Measurements from ENCODE around the gene MAGEA9.

MAGEA9 gene

DNA sequence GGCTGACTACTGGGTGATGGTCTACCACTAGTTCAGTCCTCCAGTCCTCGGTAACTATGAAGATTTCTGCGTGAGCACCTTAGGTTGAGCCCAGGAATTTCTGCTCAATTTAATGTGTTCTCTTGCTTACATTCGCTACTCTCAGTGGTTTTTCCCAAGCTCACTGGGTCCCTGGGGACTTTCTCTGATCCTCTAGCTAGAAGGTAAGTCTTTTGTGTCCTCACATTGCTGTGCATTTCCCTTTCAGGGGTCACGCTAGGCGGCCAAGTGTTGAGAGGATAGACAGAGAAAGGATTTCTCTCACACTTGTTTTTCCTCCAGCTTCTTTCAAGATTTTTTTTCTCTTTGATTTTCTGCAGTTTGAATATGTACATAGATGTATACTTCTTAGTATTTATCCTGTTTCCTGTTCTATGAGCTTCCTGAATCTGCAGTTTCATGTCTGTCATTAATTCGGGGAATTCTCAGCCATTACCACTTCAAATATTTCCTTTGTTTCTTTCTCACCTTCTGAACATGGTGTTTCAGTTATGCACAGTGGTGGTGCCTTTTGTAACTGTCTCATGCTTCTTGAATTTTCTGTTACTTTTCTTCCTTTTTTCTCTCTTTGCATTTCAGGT, 17.5 kb downstream of the MAGEA9 start:
- no peak for TF ChIP-seq ZFP3 (CRISPR knock-in tag; IDR thresholded peaks at IDR 0.05)
- no peak for TF ChIP-seq ZFP30 (CRISPR knock-in tag; IDR thresholded peaks at IDR 0.05)
- no peak for TF ChIP-seq PPARA (CRISPR knock-in tag; IDR thresholded peaks at IDR 0.05; ENCODE audit: borderline replicate concordance)
- no peak for TF ChIP-seq ARNTL (CRISPR knock-in tag; IDR thresholded peaks at IDR 0.05; ENCODE audit: borderline replicate concordance, low read depth)
- no peak for TF ChIP-seq TCF4 (CRISPR knock-in tag; IDR thresholded peaks at IDR 0.05; ENCODE audit: borderline replicate concordance)
- TF ChIP-seq, protein P1, sequence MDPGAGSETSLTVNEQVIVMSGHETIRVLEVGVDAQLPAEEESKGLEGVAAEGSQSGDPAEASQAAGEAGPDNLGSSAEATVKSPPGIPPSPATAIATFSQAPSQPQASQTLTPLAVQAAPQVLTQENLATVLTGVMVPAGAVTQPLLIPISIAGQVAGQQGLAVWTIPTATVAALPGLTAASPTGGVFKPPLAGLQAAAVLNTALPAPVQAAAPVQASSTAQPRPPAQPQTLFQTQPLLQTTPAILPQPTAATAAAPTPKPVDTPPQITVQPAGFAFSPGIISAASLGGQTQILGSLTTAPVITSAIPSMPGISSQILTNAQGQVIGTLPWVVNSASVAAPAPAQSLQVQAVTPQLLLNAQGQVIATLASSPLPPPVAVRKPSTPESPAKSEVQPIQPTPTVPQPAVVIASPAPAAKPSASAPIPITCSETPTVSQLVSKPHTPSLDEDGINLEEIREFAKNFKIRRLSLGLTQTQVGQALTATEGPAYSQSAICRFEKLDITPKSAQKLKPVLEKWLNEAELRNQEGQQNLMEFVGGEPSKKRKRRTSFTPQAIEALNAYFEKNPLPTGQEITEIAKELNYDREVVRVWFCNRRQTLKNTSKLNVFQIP (CRISPR knock-in tag; IDR thresholded peaks at IDR 0.05; ENCODE audit: borderline replicate concordance, low read depth): no peak
- TF ChIP-seq BACH2 (CRISPR knock-in tag; IDR thresholded peaks at IDR 0.05; ENCODE audit: borderline replicate concordance): no peak
- TF ChIP-seq CSRNP3 (CRISPR knock-in tag; IDR thresholded peaks at IDR 0.05): no peak
- no peak for ATAC-seq

DNA sequence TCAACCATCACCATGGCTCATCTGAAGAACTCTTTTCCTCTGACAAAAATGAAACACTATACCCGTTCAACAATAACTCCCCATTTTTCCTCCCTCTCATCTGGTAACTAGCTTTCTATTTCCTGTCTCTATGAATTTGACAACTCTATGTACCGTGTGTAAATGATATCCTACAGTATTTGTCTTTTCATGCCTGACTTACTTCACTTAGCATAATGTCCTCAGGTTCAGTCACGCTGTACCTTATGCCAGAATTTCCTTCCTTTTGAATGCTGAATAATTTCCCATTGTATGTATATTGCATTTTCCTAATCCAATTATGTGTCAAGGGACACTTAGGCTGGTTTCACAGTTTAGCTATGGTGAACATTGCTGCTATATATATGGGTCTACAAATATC, 18.2 kb downstream of the MAGEA9 start:
- no peak for ATAC-seq
- TF ChIP-seq TCF4 (CRISPR knock-in tag; IDR thresholded peaks at IDR 0.05; ENCODE audit: borderline replicate concordance): no peak
- no peak for TF ChIP-seq ISL1 (CRISPR knock-in tag; IDR thresholded peaks at IDR 0.05)
- TF ChIP-seq CSDC2 (CRISPR knock-in tag; IDR thresholded peaks at IDR 0.05): no peak
- TF ChIP-seq, protein P2, sequence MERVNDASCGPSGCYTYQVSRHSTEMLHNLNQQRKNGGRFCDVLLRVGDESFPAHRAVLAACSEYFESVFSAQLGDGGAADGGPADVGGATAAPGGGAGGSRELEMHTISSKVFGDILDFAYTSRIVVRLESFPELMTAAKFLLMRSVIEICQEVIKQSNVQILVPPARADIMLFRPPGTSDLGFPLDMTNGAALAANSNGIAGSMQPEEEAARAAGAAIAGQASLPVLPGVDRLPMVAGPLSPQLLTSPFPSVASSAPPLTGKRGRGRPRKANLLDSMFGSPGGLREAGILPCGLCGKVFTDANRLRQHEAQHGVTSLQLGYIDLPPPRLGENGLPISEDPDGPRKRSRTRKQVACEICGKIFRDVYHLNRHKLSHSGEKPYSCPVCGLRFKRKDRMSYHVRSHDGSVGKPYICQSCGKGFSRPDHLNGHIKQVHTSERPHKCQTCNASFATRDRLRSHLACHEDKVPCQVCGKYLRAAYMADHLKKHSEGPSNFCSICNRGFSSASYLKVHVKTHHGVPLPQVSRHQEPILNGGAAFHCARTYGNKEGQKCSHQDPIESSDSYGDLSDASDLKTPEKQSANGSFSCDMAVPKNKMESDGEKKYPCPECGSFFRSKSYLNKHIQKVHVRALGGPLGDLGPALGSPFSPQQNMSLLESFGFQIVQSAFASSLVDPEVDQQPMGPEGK (CRISPR knock-in tag; IDR thresholded peaks at IDR 0.05; ENCODE audit: borderline replicate concordance): no peak
- no peak for TF ChIP-seq GLIS3 (CRISPR knock-in tag; IDR thresholded peaks at IDR 0.05)
- TF ChIP-seq ZC3H10 (CRISPR knock-in tag; IDR thresholded peaks at IDR 0.05): no peak

DNA sequence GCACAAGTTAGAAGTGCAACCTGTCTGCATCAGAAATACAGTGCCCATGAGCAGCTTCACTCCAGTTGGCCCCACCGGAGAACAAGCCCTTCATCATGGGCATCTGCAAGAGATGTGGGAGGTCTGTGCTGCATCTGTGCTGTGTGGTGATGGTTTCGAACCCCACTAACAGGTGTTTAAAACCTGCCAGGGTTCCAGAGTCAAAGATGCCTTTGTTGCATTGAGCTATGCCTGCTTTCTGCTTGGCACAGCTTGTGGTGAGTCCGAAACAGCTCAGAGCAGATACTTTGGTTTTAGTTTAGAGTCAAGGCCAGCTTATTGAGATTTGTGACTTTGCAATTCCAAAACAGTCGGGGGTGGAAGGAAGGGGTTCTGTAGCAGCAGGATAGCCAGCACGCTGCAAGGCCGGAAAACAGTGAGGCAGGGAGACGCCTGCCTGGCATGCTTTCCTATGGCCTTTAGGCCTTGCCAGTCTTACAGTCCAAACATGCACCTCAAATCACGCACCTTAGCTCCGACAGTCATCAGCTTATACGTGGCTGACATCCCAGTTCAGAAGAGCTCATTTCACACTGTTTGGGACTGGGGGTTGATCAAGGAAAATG, 21.8 kb downstream of the MAGEA9 start:
- no peak for ATAC-seq
- TF ChIP-seq ZFP30 (CRISPR knock-in tag; IDR thresholded peaks at IDR 0.05): no peak
- TF ChIP-seq SNAI2 (CRISPR knock-in tag; IDR thresholded peaks at IDR 0.05): no peak
- no peak for TF ChIP-seq ZC3H10 (CRISPR knock-in tag; IDR thresholded peaks at IDR 0.05)

DNA sequence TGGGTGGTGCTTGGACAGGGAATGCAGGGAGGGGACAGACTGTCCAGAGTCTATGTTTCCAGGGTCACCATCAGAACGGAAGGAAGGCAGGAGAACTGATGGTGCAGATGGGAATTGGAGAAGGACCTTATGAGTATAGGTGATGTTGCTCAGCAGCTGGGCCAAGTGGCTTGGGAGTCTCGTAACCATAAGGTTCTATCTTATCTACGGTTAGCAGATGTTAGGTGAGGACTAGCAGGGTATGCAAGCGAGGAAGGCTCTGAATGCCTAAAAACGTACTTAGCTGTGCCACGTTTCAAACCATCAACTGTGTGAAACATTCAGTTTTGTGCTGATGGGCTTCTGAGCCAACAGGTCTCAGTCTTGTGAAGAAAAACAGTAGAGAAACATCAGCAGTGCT, 22.4 kb downstream of the MAGEA9 start:
- TF ChIP-seq, protein P3, sequence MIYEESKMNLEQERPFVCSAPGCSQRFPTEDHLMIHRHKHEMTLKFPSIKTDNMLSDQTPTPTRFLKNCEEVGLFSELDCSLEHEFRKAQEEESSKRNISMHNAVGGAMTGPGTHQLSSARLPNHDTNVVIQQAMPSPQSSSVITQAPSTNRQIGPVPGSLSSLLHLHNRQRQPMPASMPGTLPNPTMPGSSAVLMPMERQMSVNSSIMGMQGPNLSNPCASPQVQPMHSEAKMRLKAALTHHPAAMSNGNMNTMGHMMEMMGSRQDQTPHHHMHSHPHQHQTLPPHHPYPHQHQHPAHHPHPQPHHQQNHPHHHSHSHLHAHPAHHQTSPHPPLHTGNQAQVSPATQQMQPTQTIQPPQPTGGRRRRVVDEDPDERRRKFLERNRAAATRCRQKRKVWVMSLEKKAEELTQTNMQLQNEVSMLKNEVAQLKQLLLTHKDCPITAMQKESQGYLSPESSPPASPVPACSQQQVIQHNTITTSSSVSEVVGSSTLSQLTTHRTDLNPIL (CRISPR knock-in tag; IDR thresholded peaks at IDR 0.05; ENCODE audit: low read depth): no peak
- TF ChIP-seq PPARA (CRISPR knock-in tag; IDR thresholded peaks at IDR 0.05; ENCODE audit: borderline replicate concordance): no peak
- no peak for TF ChIP-seq ZFP30 (CRISPR knock-in tag; IDR thresholded peaks at IDR 0.05)
- TF ChIP-seq BACH2 (CRISPR knock-in tag; IDR thresholded peaks at IDR 0.05; ENCODE audit: borderline replicate concordance): no peak
- TF ChIP-seq ZC3H10 (CRISPR knock-in tag; IDR thresholded peaks at IDR 0.05): no peak
- TF ChIP-seq, protein P2 (CRISPR knock-in tag; IDR thresholded peaks at IDR 0.05; ENCODE audit: borderline replicate concordance): no peak
- no peak for TF ChIP-seq RARB (CRISPR knock-in tag; IDR thresholded peaks at IDR 0.05)
- ATAC-seq: no peak
